IMR-90 (cell line): ENCODE results near the gene SNRNP70. TPM values are rescaled to one million over a fixed set of nuclear protein-coding genes. Genes with fewer than 3 reads are reported as not detected.

Experiments
- ATAC-seq: fragments of 200-7000 bp; cut with Tn5 transposase; 2 replicates; pipeline ENCODE4 v1.9.1; 2020; ENCODE audit warnings: low read depth, mild to moderate bottlenecking, moderate library complexity
- BruUV-seq: library from RNA; stranded (reverse); fragments of 400-500 nt; replicated peaks from 2 replicates; lab custom pipeline; 2021; lab: Mats Ljungman, UMichigan
- CTCF ChIA-PET: fragments of 300-600 bp; formaldehyde crosslinking; extraction: SDS; loops from one replicate; lab custom pipeline; 2021; ENCODE audit warnings: antibody characterized with exemption; lab: Yijun Ruan, JAX
- POLR2A ChIA-PET: fragments of 300-600 bp; sonication (Branson Sonifier 250); formaldehyde crosslinking; loops from one replicate; lab custom pipeline; 2022; ENCODE audit warnings: antibody characterized with exemption; ENCODE audit not compliant: unreplicated experiment; lab: Charles Lee
- DNase-seq: peaks from one replicate; pipeline ENCODE4 v3.0.0; 2013
- H2AFZ ChIP-seq: replicated peaks from 2 replicates; pipeline ENCODE3; 2013; ENCODE audit warnings: low read length, mild to moderate bottlenecking; ENCODE audit not compliant: poor library complexity
- H2AK5ac ChIP-seq: 2 replicates; pipeline ENCODE4 v1.6.1; 2013; ENCODE audit warnings: low read depth, low read length, inconsistent platforms
- H2AK9ac ChIP-seq: replicated peaks from 2 replicates; pipeline ENCODE3; 2013; ENCODE audit warnings: mild to moderate bottlenecking, low read depth, low read length, moderate library complexity; ENCODE audit not compliant: poor library complexity
- H2BK120ac ChIP-seq: 2 replicates; pipeline ENCODE4 v1.6.1; 2013; ENCODE audit warnings: low read depth, low read length, inconsistent platforms
- H2BK15ac ChIP-seq: 3 replicates; pipeline ENCODE4 v1.6.1; 2013; ENCODE audit warnings: low read depth, low read length, inconsistent platforms
- H2BK20ac ChIP-seq: 2 replicates; pipeline ENCODE4 v1.6.1; 2013; ENCODE audit warnings: low read depth, mild to moderate bottlenecking, inconsistent platforms, low read length, moderate library complexity
- H2BK5ac ChIP-seq: 2 replicates; pipeline ENCODE4 v1.6.1; 2013; ENCODE audit warnings: mild to moderate bottlenecking, low read depth, low read length, inconsistent platforms; ENCODE audit not compliant: poor library complexity, severe bottlenecking
- H3K14ac ChIP-seq: replicated peaks from 2 replicates; pipeline ENCODE4 v1.6.1; 2013; ENCODE audit warnings: low read depth, low read length, inconsistent platforms
- H3K18ac ChIP-seq: 2 replicates; pipeline ENCODE4 v1.6.1; 2013; ENCODE audit warnings: low read depth, low read length, control low read depth
- H3K23ac ChIP-seq: 2 replicates; pipeline ENCODE4 v1.6.1; 2013; ENCODE audit warnings: low read depth, low read length, inconsistent platforms
- H3K27ac ChIP-seq: 2 replicates; pipeline ENCODE4 v1.5.1; 2013; ENCODE audit warnings: mild to moderate bottlenecking, control low read depth, low read length; ENCODE audit not compliant: insufficient read depth
- H3K27me3 ChIP-seq: 2 replicates; pipeline ENCODE4 v1.6.1; 2013; ENCODE audit warnings: low read length; ENCODE audit not compliant: control insufficient read depth, insufficient read depth
- H3K36me3 ChIP-seq: 2 replicates; pipeline ENCODE4 v1.6.1; 2013; ENCODE audit warnings: low read length, mixed read lengths; ENCODE audit not compliant: control insufficient read depth, insufficient read depth
- H3K4ac ChIP-seq: 2 replicates; pipeline ENCODE4 v1.6.1; 2013; ENCODE audit warnings: low read depth, low read length, inconsistent platforms
- H3K4me1 ChIP-seq: 2 replicates; pipeline ENCODE4 v1.6.1; 2013; ENCODE audit warnings: low read length, mixed read lengths; ENCODE audit not compliant: control insufficient read depth, insufficient read depth
- H3K4me2 ChIP-seq: 2 replicates; pipeline ENCODE4 v1.6.1; 2013; ENCODE audit warnings: low read depth, mild to moderate bottlenecking, control low read depth, low read length, moderate library complexity
- H3K4me3 ChIP-seq: 2 replicates; pipeline ENCODE4 v1.5.1; 2013; ENCODE audit warnings: low read depth, mild to moderate bottlenecking, control low read depth, low read length, moderate library complexity; ENCODE audit not compliant: insufficient read depth
- H3K56ac ChIP-seq: 2 replicates; pipeline ENCODE4 v1.6.1; 2013; ENCODE audit warnings: low read length, inconsistent platforms; ENCODE audit not compliant: insufficient read depth; ENCODE audit errors: extremely low read depth
- H3K79me1 ChIP-seq, 2 experiments: 2 replicates each; pipeline ENCODE4 v1.6.1; 2013; ENCODE audit warnings: low read length in 2 of 2, inconsistent platforms in 1 of 2, low read depth in 1 of 2
- H3K9ac ChIP-seq: 2 replicates; pipeline ENCODE4 v1.6.1; 2013; ENCODE audit warnings: low read depth, low read length, control low read depth
- H3K9me1 ChIP-seq: 2 replicates; pipeline ENCODE4 v1.6.1; 2013; ENCODE audit warnings: low read length, inconsistent platforms; ENCODE audit not compliant: insufficient read depth
- H3K9me3 ChIP-seq: 2 replicates; pipeline ENCODE4 v1.6.1; 2013; ENCODE audit warnings: low read length; ENCODE audit not compliant: control insufficient read depth, insufficient read depth
- H4K20me1 ChIP-seq: 2 replicates; pipeline ENCODE4 v1.6.1; 2013; ENCODE audit warnings: low read length, inconsistent platforms; ENCODE audit not compliant: insufficient read depth
- H4K5ac ChIP-seq: 2 replicates; pipeline ENCODE4 v1.6.1; 2013; ENCODE audit warnings: mild to moderate bottlenecking, low read depth, low read length, control low read depth
- H4K8ac ChIP-seq, 2 experiments: 2 replicates each; pipeline ENCODE4 v1.6.1; 2013; ENCODE audit warnings: low read depth in 2 of 2, low read length in 2 of 2, control low read depth in 1 of 2, inconsistent platforms in 1 of 2
- H4K91ac ChIP-seq: 2 replicates; pipeline ENCODE4 v1.6.1; 2013; ENCODE audit warnings: low read depth, low read length, inconsistent platforms; ENCODE audit not compliant: insufficient read depth
- MAFK ChIP-seq: IDR thresholded peaks from 2 replicates; pipeline ENCODE4 v1.6.1; 2012; ENCODE audit warnings: low read depth, low read length, improper control_type of control experiment
- MXI1 ChIP-seq: IDR thresholded peaks from 2 replicates; pipeline ENCODE4 v1.6.1; 2012; ENCODE audit warnings: low read depth, mild to moderate bottlenecking, low read length, moderate library complexity, borderline replicate concordance
- NFE2L2 ChIP-seq: fragments of 150-350 bp; IDR thresholded peaks from 2 replicates; pipeline ENCODE4 v1.6.1; 2016; ENCODE audit warnings: low read depth, mild to moderate bottlenecking, low read length
- RAD21 ChIP-seq: IDR thresholded peaks from 2 replicates; pipeline ENCODE4 v1.6.1; 2012; ENCODE audit warnings: low read length, improper control_type of control experiment
- WGBS, 2 experiments: methylation state at CpG; one replicate each; pipeline versions ENCODE4 v1.1.5 to v1.1.7; 2013; ENCODE audit warnings: missing lambda C conversion rate in 2 of 2; ENCODE audit not compliant: insufficient read length in 1 of 2; ENCODE audit errors: extremely low coverage in 2 of 2; 5-methylcytosine and 5-hydroxymethylcytosine counted together
- dilution Hi-C: fragments of 300-500 bp; cut with HindIII; formaldehyde crosslinking; loops from one replicate; pipeline ENCODE4 v1.14.3; 2018; ENCODE audit warnings: low sequenced_read_pairs; ENCODE audit not compliant: unreplicated experiment
- in situ Hi-C: fragments of 300-500 bp; cut with MboI; formaldehyde crosslinking; loops from 3 replicates; pipeline ENCODE4 v1.14.3; 2019; ENCODE audit warnings: low sequenced_read_pairs, inconsistent platforms, mixed read lengths
- intact Hi-C: fragments of 100-400 bp; cut with micrococcal nuclease; formaldehyde crosslinking; loops from 2 replicates; pipeline ENCODE4 v1.10.0; 2022
- polyA plus RNA-seq, 3 experiments: library from polyadenylated mRNA; depleted of rRNA; stranded (reverse); fragments of >200 nt; gene quantifications; 2 replicates each; pipeline ENCODE4 v1.2.3, GENCODE V29; 2012; ENCODE audit warnings: low replicate concordance in 1 of 3
- total RNA-seq: library from RNA; depleted of rRNA; stranded (reverse); fragments of >200 nt; gene quantifications from 2 replicates; pipeline ENCODE4 v1.2.3, GENCODE V29; 2012

Gene SNRNP70
- total and polyA plus RNA-seq, 2 of the 4 experiments (the other 2 are of a cell fraction) = 72.8 to 200 TPM

GRCh38 chr19:49125025-49125731 is 39.9 kb downstream of the SNRNP70 start:
- Histone ChIP-seq H4K20me1 (peaks cover 3% of the 10 kb centered on the region), H3K18ac (no peak overlapping the region), H2BK120ac (no peak overlapping the region), H3K56ac (no peak overlapping the region), H2AK5ac (no peak overlapping the region), H4K91ac (no peak overlapping the region), H3K79me1 (no peaks in the 10 kb centered on the region), H2BK20ac (no peak overlapping the region), H4K5ac (no peak overlapping the region), H3K4ac (no peak overlapping the region), H2AK9ac (no peak overlapping the region), H3K4me3 (no peak overlapping the region), H2AFZ (peak overlapping the region; percentile 43), H3K9ac (no peak overlapping the region), H3K9me1 (peaks cover 10% of the 10 kb centered on the region; the same call in 1 of the 2 replicates), H3K27ac (no peak overlapping the region), H3K23ac (no peak overlapping the region), H2BK15ac (no peak overlapping the region), H3K4me1 (peaks cover 5% of the 10 kb centered on the region; the same call in 1 of the 2 replicates), H4K8ac (no peak overlapping the region), H3K14ac (no peak overlapping the region), H3K9me3 (no peaks in the 10 kb centered on the region), H2BK5ac (no peak overlapping the region), H3K36me3 (no peaks in the 10 kb centered on the region), H3K4me2 (no peak overlapping the region), H3K27me3 (peaks cover 12% of the 10 kb centered on the region)
- WGBS, 2 experiments = 17% methylated on average over 6 of the region's 23 CpGs; no CpG with 5 or more reads in 1 of the 2 experiments
- dilution Hi-C loops (no loop called here), intact Hi-C loops (no loop called here), in situ Hi-C loops (no loop called here)
- POLR2A ChIA-PET = no interaction called here
- CTCF ChIA-PET = no interaction called here
- ATAC-seq (no peak), DNase-seq (no peak)
- BruUV-seq = no TSS peak
- TF ChIP-seq NFE2L2 = no peak
- no peak for TF ChIP-seq MAFK
- no peak for TF ChIP-seq MXI1
- no peak for TF ChIP-seq RAD21
